Effector memory CD8-positive, alpha-beta T cell (primary cell): ENCODE results near the gene COL20A1.
A peak's percentile ranks its signal among the peaks of the same experiment; 100 is the strongest.

Source experiments
- ATAC-seq: fragments of 150-1000 bp; cut with Tn5 transposase; replicated peaks from 2 replicates; pipeline ENCODE4 v1.10.0; 2021; ENCODE audit warnings: mild to moderate bottlenecking, moderate library complexity
- DNase-seq, 3 experiments: peaks; one replicate each; pipeline ENCODE4 v3.0.0; 2021
- H3K27ac Mint-ChIP-seq, 2 donors: one replicate each; pipeline ENCODE4 v1.8.0; 2022; ENCODE audit warnings: mild to moderate bottlenecking in 2 of 2, mixed read lengths in 2 of 2, moderate library complexity in 2 of 2
- H3K27me3 Mint-ChIP-seq, 2 donors: one replicate each; pipeline ENCODE4 v1.8.0; 2022; ENCODE audit warnings: mixed read lengths in 2 of 2
- H3K36me3 Mint-ChIP-seq: one replicate; pipeline ENCODE4 v1.8.0; 2022; ENCODE audit warnings: mild to moderate bottlenecking, moderate library complexity, mixed read lengths; ENCODE audit not compliant: insufficient read depth
- H3K4me1 Mint-ChIP-seq, 2 donors: one replicate each; pipeline ENCODE4 v1.8.0; 2022; ENCODE audit warnings: low read depth in 2 of 2, mixed read lengths in 2 of 2
- H3K4me3 Mint-ChIP-seq, 2 donors: one replicate each; pipeline ENCODE4 v1.8.0; 2022; ENCODE audit warnings: mild to moderate bottlenecking in 2 of 2, mixed read lengths in 2 of 2, moderate library complexity in 2 of 2
- H3K9me3 Mint-ChIP-seq, 2 donors: one replicate each; pipeline ENCODE4 v1.8.0; 2022; ENCODE audit warnings: mixed read lengths in 2 of 2

The COL20A1 gene

GRCh38 chr20:63276956-63277355 is 16.0 kb upstream of the COL20A1 start:
- ATAC-seq (no peak), DNase-seq (no peak)
- Mint-ChIP-seq H3K4me1 (peaks cover 15 to 18% of the 10 kb centered on the region in 2 donors), H3K4me3 (no peak overlapping the region), H3K27me3 (no peaks in the 10 kb centered on the region), H3K36me3 (peaks cover 33% of the 10 kb centered on the region), H3K9me3 (no peaks in the 10 kb centered on the region), H3K27ac (no peak overlapping the region)

- H3K4me3 Mint-ChIP-seq, result no peak overlapping the region
- DNase-seq (no peak), ATAC-seq (no peak)
- peaks cover 33% of the 10 kb centered on the region for H3K36me3 Mint-ChIP-seq
- H3K9me3 Mint-ChIP-seq, result no peaks in the 10 kb centered on the region
- no peak overlapping the region for H3K27ac Mint-ChIP-seq
- peaks cover 15 to 18% of the 10 kb centered on the region in 2 donors for H3K4me1 Mint-ChIP-seq
- no peaks in the 10 kb centered on the region for H3K27me3 Mint-ChIP-seq
Measured at GRCh38 chr20:63277466-63278272, 15.3 kb upstream of the COL20A1 start.

- H3K4me3 Mint-ChIP-seq, result no peak overlapping the region
- H3K9me3 Mint-ChIP-seq, result no peaks in the 10 kb centered on the region
- ATAC-seq (no peak), DNase-seq (no peak)
- H3K36me3 Mint-ChIP-seq, result peaks cover 29% of the 10 kb centered on the region
- no peak overlapping the region for H3K27ac Mint-ChIP-seq
- H3K27me3 Mint-ChIP-seq, result no peaks in the 10 kb centered on the region
- peaks cover 13 to 16% of the 10 kb centered on the region in 2 donors for H3K4me1 Mint-ChIP-seq
Measured at GRCh38 chr20:63278661-63279060, 14.3 kb upstream of the COL20A1 start.

GRCh38 chr20:63279931-63280330 is 13.1 kb upstream of the COL20A1 start:
- ATAC-seq (no peak), DNase-seq (no peak)
- Mint-ChIP-seq H3K27me3 (no peaks in the 10 kb centered on the region), H3K36me3 (peaks cover 34% of the 10 kb centered on the region), H3K27ac (no peak overlapping the region), H3K9me3 (no peaks in the 10 kb centered on the region), H3K4me3 (no peak overlapping the region), H3K4me1 (peaks cover 5% of the 10 kb centered on the region in 2 donors)

- Mint-ChIP-seq H3K9me3 (no peaks in the 10 kb centered on the region), H3K27me3 (no peaks in the 10 kb centered on the region), H3K4me3 (no peak overlapping the region), H3K36me3 (peaks cover 34% of the 10 kb centered on the region), H3K27ac (peak overlapping the region; percentile 26 to 56), H3K4me1 (peaks cover under 1 to 2% of the 10 kb centered on the region in 2 donors)
- no peak for ATAC-seq
- DNase-seq, result no peak
Measured at GRCh38 chr20:63280371-63280770, 12.6 kb upstream of the COL20A1 start.

- Mint-ChIP-seq H3K36me3 (peaks cover 33% of the 10 kb centered on the region), H3K27me3 (no peaks in the 10 kb centered on the region), H3K27ac (peak overlapping the region; percentile 26 to 56), H3K4me1 (peaks cover 0 to 2% of the 10 kb centered on the region in 2 donors), H3K9me3 (no peaks in the 10 kb centered on the region), H3K4me3 (no peak overlapping the region)
- DNase-seq (no peak), ATAC-seq (no peak)
Measured at GRCh38 chr20:63280929-63281545, 11.9 kb upstream of the COL20A1 start.

GRCh38 chr20:63281742-63282665 is 11.0 kb upstream of the COL20A1 start:
- Mint-ChIP-seq H3K4me3 (no peak overlapping the region), H3K36me3 (peaks cover 27% of the 10 kb centered on the region), H3K27me3 (no peaks in the 10 kb centered on the region), H3K27ac (peak overlapping the region in 1 of 2 donors; percentile 38), H3K9me3 (no peaks in the 10 kb centered on the region), H3K4me1 (peaks cover 0 to 2% of the 10 kb centered on the region in 2 donors)
- no peak for ATAC-seq
- no peak for DNase-seq

- ATAC-seq (no peak), DNase-seq (no peak)
- Mint-ChIP-seq H3K27ac (no peak overlapping the region), H3K36me3 (peaks cover 27% of the 10 kb centered on the region), H3K27me3 (no peaks in the 10 kb centered on the region), H3K4me3 (no peak overlapping the region), H3K9me3 (no peaks in the 10 kb centered on the region), H3K4me1 (peaks cover 0 to 2% of the 10 kb centered on the region in 2 donors)
Measured at GRCh38 chr20:63282946-63283345, 10.0 kb upstream of the COL20A1 start.

GRCh38 chr20:63283397-63284082 is 9.4 kb upstream of the COL20A1 start:
- Mint-ChIP-seq H3K9me3 (no peaks in the 10 kb centered on the region), H3K36me3 (peaks cover 27% of the 10 kb centered on the region), H3K4me1 (peaks cover 0 to 2% of the 10 kb centered on the region in 2 donors), H3K4me3 (peak overlapping the region; percentile 68 to 74), H3K27me3 (no peaks in the 10 kb centered on the region), H3K27ac (peak overlapping the region; percentile 22 to 65)
- ATAC-seq (no peak), DNase-seq (no peak)

- H3K4me3 Mint-ChIP-seq, result peak overlapping the region; percentile 68 to 74
- H3K27ac Mint-ChIP-seq, result peak overlapping the region; percentile 22 to 65
- DNase-seq (no peak), ATAC-seq (peak; percentile 64)
- peaks cover 24% of the 10 kb centered on the region for H3K36me3 Mint-ChIP-seq
- peaks cover 0 to 6% of the 10 kb centered on the region in 2 donors for H3K4me1 Mint-ChIP-seq
- no peaks in the 10 kb centered on the region for H3K27me3 Mint-ChIP-seq
- no peaks in the 10 kb centered on the region for H3K9me3 Mint-ChIP-seq
Measured at GRCh38 chr20:63284083-63284440, 8.9 kb upstream of the COL20A1 start.

- H3K27ac Mint-ChIP-seq, result no peak overlapping the region
- peak overlapping the region; percentile 68 to 74 for H3K4me3 Mint-ChIP-seq
- no peaks in the 10 kb centered on the region for H3K27me3 Mint-ChIP-seq
- peaks cover 20% of the 10 kb centered on the region for H3K36me3 Mint-ChIP-seq
- no peaks in the 10 kb centered on the region for H3K9me3 Mint-ChIP-seq
- ATAC-seq (peak; percentile 45), DNase-seq (no peak)
- H3K4me1 Mint-ChIP-seq, result peaks cover 0 to 6% of the 10 kb centered on the region in 2 donors
Measured at GRCh38 chr20:63284544-63284949, 8.4 kb upstream of the COL20A1 start.

- Mint-ChIP-seq H3K27ac (peak overlapping the region in 1 of 2 donors; percentile 51), H3K27me3 (no peaks in the 10 kb centered on the region), H3K36me3 (peaks cover 19% of the 10 kb centered on the region), H3K4me3 (peak overlapping the region; percentile 68 to 74), H3K9me3 (no peaks in the 10 kb centered on the region), H3K4me1 (peaks cover 0 to 6% of the 10 kb centered on the region in 2 donors)
- ATAC-seq (no peak), DNase-seq (no peak)
Measured at GRCh38 chr20:63284981-63285524, 7.9 kb upstream of the COL20A1 start.
